A673 (cell line): ENCODE data around the gene HM13.
"Not testable (repeated sequence)": the region's sequence is repeated elsewhere in the genome, so short reads cannot be mapped to it uniquely, and the experiment has no call there.

Experiments
- EZH2 ChIP-seq: fragments of 200-600 bp; sonication (generic); IDR thresholded peaks from 2 replicates; pipeline ENCODE4 v1.6.1; 2017; ENCODE audit warnings: borderline replicate concordance, low read depth, mild to moderate bottlenecking, mixed read lengths, antibody characterized with exemption, low read length; ENCODE audit not compliant: poor library complexity, severe bottlenecking
- TF ChIP-seq, protein P1 (sequence below): fragments of 300-800, 200-600 bp; sonication (generic); conservative IDR thresholded peaks from 2 replicates; pipeline ENCODE4 v1.5.1; 2017; ENCODE audit warnings: low read depth, mild to moderate bottlenecking, antibody characterized with exemption, low read length, moderate library complexity, mixed read lengths

DNA sequence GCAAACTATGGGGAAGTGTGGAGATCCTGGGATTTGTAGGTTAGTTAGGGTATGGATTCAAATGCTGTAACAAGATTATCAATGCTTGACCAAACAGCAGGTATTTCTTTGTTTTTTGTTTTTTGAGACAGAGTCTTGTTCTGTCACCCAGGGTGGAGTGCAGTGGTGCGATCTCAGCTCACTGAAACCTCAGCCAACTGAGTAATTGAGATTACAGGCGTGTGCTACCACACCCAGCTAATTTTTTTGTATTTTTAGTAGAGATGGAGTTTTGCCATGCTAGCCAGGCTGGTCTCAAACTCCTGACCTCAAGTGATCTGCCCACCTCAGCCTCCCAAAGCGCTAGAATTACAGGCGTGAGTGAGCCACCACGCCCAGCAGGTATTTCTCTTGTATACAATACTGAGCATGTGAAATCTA lies 31.4 kb downstream of the HM13 start:
- TF ChIP-seq EZH2: not testable (repeated sequence)
- TF ChIP-seq, protein P1, sequence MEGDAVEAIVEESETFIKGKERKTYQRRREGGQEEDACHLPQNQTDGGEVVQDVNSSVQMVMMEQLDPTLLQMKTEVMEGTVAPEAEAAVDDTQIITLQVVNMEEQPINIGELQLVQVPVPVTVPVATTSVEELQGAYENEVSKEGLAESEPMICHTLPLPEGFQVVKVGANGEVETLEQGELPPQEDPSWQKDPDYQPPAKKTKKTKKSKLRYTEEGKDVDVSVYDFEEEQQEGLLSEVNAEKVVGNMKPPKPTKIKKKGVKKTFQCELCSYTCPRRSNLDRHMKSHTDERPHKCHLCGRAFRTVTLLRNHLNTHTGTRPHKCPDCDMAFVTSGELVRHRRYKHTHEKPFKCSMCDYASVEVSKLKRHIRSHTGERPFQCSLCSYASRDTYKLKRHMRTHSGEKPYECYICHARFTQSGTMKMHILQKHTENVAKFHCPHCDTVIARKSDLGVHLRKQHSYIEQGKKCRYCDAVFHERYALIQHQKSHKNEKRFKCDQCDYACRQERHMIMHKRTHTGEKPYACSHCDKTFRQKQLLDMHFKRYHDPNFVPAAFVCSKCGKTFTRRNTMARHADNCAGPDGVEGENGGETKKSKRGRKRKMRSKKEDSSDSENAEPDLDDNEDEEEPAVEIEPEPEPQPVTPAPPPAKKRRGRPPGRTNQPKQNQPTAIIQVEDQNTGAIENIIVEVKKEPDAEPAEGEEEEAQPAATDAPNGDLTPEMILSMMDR: not testable (repeated sequence)
